A673 (cell line): ENCODE measurements around the gene OLFM4.

Experiments used
- EZH2 ChIP-seq: fragments of 200-600 bp; sonication (generic); IDR thresholded peaks from 2 replicates; pipeline ENCODE4 v1.6.1; 2017; ENCODE audit warnings: borderline replicate concordance, low read depth, mild to moderate bottlenecking, mixed read lengths, antibody characterized with exemption, low read length; ENCODE audit not compliant: poor library complexity, severe bottlenecking
- TF ChIP-seq, protein P1 (sequence below): fragments of 300-800, 200-600 bp; sonication (generic); conservative IDR thresholded peaks from 2 replicates; pipeline ENCODE4 v1.5.1; 2017; ENCODE audit warnings: low read depth, mild to moderate bottlenecking, antibody characterized with exemption, low read length, moderate library complexity, mixed read lengths

GRCh38 chr13:53028637-53029203 lies at the start of gene OLFM4:
- TF ChIP-seq, protein P1, sequence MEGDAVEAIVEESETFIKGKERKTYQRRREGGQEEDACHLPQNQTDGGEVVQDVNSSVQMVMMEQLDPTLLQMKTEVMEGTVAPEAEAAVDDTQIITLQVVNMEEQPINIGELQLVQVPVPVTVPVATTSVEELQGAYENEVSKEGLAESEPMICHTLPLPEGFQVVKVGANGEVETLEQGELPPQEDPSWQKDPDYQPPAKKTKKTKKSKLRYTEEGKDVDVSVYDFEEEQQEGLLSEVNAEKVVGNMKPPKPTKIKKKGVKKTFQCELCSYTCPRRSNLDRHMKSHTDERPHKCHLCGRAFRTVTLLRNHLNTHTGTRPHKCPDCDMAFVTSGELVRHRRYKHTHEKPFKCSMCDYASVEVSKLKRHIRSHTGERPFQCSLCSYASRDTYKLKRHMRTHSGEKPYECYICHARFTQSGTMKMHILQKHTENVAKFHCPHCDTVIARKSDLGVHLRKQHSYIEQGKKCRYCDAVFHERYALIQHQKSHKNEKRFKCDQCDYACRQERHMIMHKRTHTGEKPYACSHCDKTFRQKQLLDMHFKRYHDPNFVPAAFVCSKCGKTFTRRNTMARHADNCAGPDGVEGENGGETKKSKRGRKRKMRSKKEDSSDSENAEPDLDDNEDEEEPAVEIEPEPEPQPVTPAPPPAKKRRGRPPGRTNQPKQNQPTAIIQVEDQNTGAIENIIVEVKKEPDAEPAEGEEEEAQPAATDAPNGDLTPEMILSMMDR = no peak
- TF ChIP-seq EZH2 = no peak
